ENCODE results near the gene ZNF154.

ZNF154 gene

GRCh38 chr19:57708641-57709361 lies at the start of gene ZNF154:
Gene ZNF154 (minus strand): TSS chr19:57709204. CDS start chr19:57708971, 233 bp downstream.
- TF ChIP-seq PKNOX1 (IDR thresholded peaks at IDR 0.05) (no peak), ELF4 (IDR thresholded peaks at IDR 0.05) (no peak), ARNT (IDR thresholded peaks at IDR 0.05) (no peak), FOXK2 (IDR thresholded peaks at IDR 0.05) (no peak), HDGF (IDR thresholded peaks at IDR 0.05; ENCODE audit: borderline replicate concordance) (no peak), BHLHE40 (IDR thresholded peaks at IDR 0.05; ENCODE audit: borderline replicate concordance) (no peak), LEF1 (IDR thresholded peaks at IDR 0.05; ENCODE audit: borderline replicate concordance) (no peak), SP1 (IDR thresholded peaks at IDR 0.05) (no peak), NFRKB (IDR thresholded peaks at IDR 0.05) (no peak), FOXM1 (IDR thresholded peaks at IDR 0.05; ENCODE audit: borderline replicate concordance) (no peak), FOXA1 (IDR thresholded peaks at IDR 0.05) (no peak), L3MBTL2 (conservative IDR thresholded peaks at IDR 0.05) (no peak), CTBP1 (IDR thresholded peaks at IDR 0.05; ENCODE audit: borderline replicate concordance) (no peak), SUZ12 (IDR thresholded peaks at IDR 0.05) (no peak), TARDBP (IDR thresholded peaks at IDR 0.05) (no peak), ZNF384 (IDR thresholded peaks at IDR 0.05) (no peak)
- ChIA-PET POLR2A (no interaction called here), CTCF (no interaction called here)
- DNase-seq (ENCODE audit: extremely low spot score) = no peak

GRCh38 chr19:57757941-57758340 lies 48.9 kb upstream of the ZNF154 start:
- TF ChIP-seq TARDBP (IDR thresholded peaks at IDR 0.05) (no peak), FOXM1 (IDR thresholded peaks at IDR 0.05; ENCODE audit: borderline replicate concordance) (no peak), SUZ12 (IDR thresholded peaks at IDR 0.05) (no peak), PKNOX1 (IDR thresholded peaks at IDR 0.05) (no peak), FOXA1 (IDR thresholded peaks at IDR 0.05) (no peak), BHLHE40 (IDR thresholded peaks at IDR 0.05; ENCODE audit: borderline replicate concordance) (no peak), ARNT (IDR thresholded peaks at IDR 0.05) (no peak), HDGF (IDR thresholded peaks at IDR 0.05; ENCODE audit: borderline replicate concordance) (no peak), ELF4 (IDR thresholded peaks at IDR 0.05) (no peak), SP1 (IDR thresholded peaks at IDR 0.05) (no peak), L3MBTL2 (conservative IDR thresholded peaks at IDR 0.05) (no peak), CTBP1 (IDR thresholded peaks at IDR 0.05; ENCODE audit: borderline replicate concordance) (no peak), LEF1 (IDR thresholded peaks at IDR 0.05; ENCODE audit: borderline replicate concordance) (no peak), NFRKB (IDR thresholded peaks at IDR 0.05) (no peak), FOXK2 (IDR thresholded peaks at IDR 0.05) (no peak), ZNF384 (IDR thresholded peaks at IDR 0.05) (no peak)
- DNase-seq (ENCODE audit: extremely low spot score) = no peak
- ChIA-PET CTCF (no interaction called here), POLR2A (no interaction called here)

GRCh38 chr19:57755031-57755430 lies 46.0 kb upstream of the ZNF154 start:
- TF ChIP-seq L3MBTL2 (conservative IDR thresholded peaks at IDR 0.05) (no peak), CTBP1 (IDR thresholded peaks at IDR 0.05; ENCODE audit: borderline replicate concordance) (no peak), LEF1 (IDR thresholded peaks at IDR 0.05; ENCODE audit: borderline replicate concordance) (no peak), HDGF (IDR thresholded peaks at IDR 0.05; ENCODE audit: borderline replicate concordance) (no peak), BHLHE40 (IDR thresholded peaks at IDR 0.05; ENCODE audit: borderline replicate concordance) (no peak), FOXM1 (IDR thresholded peaks at IDR 0.05; ENCODE audit: borderline replicate concordance) (no peak), SP1 (IDR thresholded peaks at IDR 0.05) (no peak), ARNT (IDR thresholded peaks at IDR 0.05) (no peak), TARDBP (IDR thresholded peaks at IDR 0.05) (no peak), SUZ12 (IDR thresholded peaks at IDR 0.05) (no peak), FOXA1 (IDR thresholded peaks at IDR 0.05) (no peak), PKNOX1 (IDR thresholded peaks at IDR 0.05) (no peak), FOXK2 (IDR thresholded peaks at IDR 0.05) (no peak)
- no peak for DNase-seq (ENCODE audit: extremely low spot score)
- ChIA-PET CTCF (no interaction called here), POLR2A (no interaction called here)

GRCh38 chr19:57754091-57754673 lies 45.2 kb upstream of the ZNF154 start:
- TF ChIP-seq FOXM1 (IDR thresholded peaks at IDR 0.05; ENCODE audit: borderline replicate concordance) (no peak), CTBP1 (IDR thresholded peaks at IDR 0.05; ENCODE audit: borderline replicate concordance) (no peak), HDGF (IDR thresholded peaks at IDR 0.05; ENCODE audit: borderline replicate concordance) (no peak), LEF1 (IDR thresholded peaks at IDR 0.05; ENCODE audit: borderline replicate concordance) (no peak), BHLHE40 (IDR thresholded peaks at IDR 0.05; ENCODE audit: borderline replicate concordance) (no peak), FOXK2 (IDR thresholded peaks at IDR 0.05) (no peak), SUZ12 (IDR thresholded peaks at IDR 0.05) (no peak), ELF4 (IDR thresholded peaks at IDR 0.05) (no peak), ZNF384 (IDR thresholded peaks at IDR 0.05) (no peak), PKNOX1 (IDR thresholded peaks at IDR 0.05) (no peak), FOXA1 (IDR thresholded peaks at IDR 0.05) (no peak), TARDBP (IDR thresholded peaks at IDR 0.05) (no peak), NFRKB (IDR thresholded peaks at IDR 0.05) (no peak), SP1 (IDR thresholded peaks at IDR 0.05) (no peak), L3MBTL2 (conservative IDR thresholded peaks at IDR 0.05) (no peak), ARNT (IDR thresholded peaks at IDR 0.05) (no peak)
- CTCF ChIA-PET = no interaction called here
- no peak for DNase-seq (ENCODE audit: extremely low spot score)
- POLR2A ChIA-PET = no interaction called here

- ChIA-PET CTCF (no interaction called here), POLR2A (no interaction called here)
- DNase-seq (ENCODE audit: extremely low spot score) = no peak
- TF ChIP-seq HDGF (IDR thresholded peaks at IDR 0.05; ENCODE audit: borderline replicate concordance) (no peak), TARDBP (IDR thresholded peaks at IDR 0.05) (no peak), LEF1 (IDR thresholded peaks at IDR 0.05; ENCODE audit: borderline replicate concordance) (no peak)
Observed at GRCh38 chr19:57748029-57748428, 39.0 kb upstream of the ZNF154 start.
